ENCODE data around the gene PLPPR5. TPM values are rescaled to one million over a fixed set of nuclear protein-coding genes. Genes with fewer than 3 reads are reported as not detected.

Gene PLPPR5
- total and polyA plus RNA-seq, 10 of the 15 experiments (the other 5 are each of a cell fraction or from before 2014, with no cell fraction given): under 0.01 to 0.11 (median 0.02) TPM; not detected in 7

GRCh38 chr1:98870959-98871903 lies 133.4 kb downstream of the PLPPR5 start (continued):
- TF ChIP-seq ZBTB40 (IDR thresholded peaks at IDR 0.05; ENCODE audit: borderline replicate concordance) (no peak), WRNIP1 (IDR thresholded peaks at IDR 0.05; ENCODE audit: borderline replicate concordance, low read depth, low read length) (no peak), CTCF (IDR thresholded peaks at IDR 0.05 in 2 of 3, conservative IDR thresholded peaks at IDR 0.05 in 1 of 3; ENCODE audit: control insufficient read depth in 2 of 3, extremely low read depth in 1 of 3, insufficient read depth in 1 of 3, low read depth in 3 of 3, low read length in 3 of 3) (no peak), E2F8 (IDR thresholded peaks at IDR 0.05; ENCODE audit: low read depth, partially characterized antibody) (no peak), PAX8 (IDR thresholded peaks at IDR 0.05) (no peak), MEF2A (IDR thresholded peaks at IDR 0.05; ENCODE audit: insufficient read depth, low read depth, low read length) (peak; percentile 46; the same call in 1 of the 2 replicates), E4F1 (IDR thresholded peaks at IDR 0.05; ENCODE audit: borderline replicate concordance, partially characterized antibody) (no peak), RAD51 (IDR thresholded peaks at IDR 0.05) (peak; percentile 63), JUNB (IDR thresholded peaks at IDR 0.05) (peak; percentile 80), SMARCA5 (IDR thresholded peaks at IDR 0.05) (no peak), BACH1 (IDR thresholded peaks at IDR 0.05; ENCODE audit: borderline replicate concordance) (no peak), NFYB (IDR thresholded peaks at IDR 0.05; ENCODE audit: insufficient read depth, low read depth, low read length) (peak; percentile 62; the same call in 1 of the 2 replicates), RFX5 (IDR thresholded peaks at IDR 0.05; ENCODE audit: low read depth, low read length) (no peak), PKNOX1 (IDR thresholded peaks at IDR 0.05) (peak; percentile 57), MAX (IDR thresholded peaks at IDR 0.05; ENCODE audit: low read depth, low read length) (no peak)

Measured in GM12878 (cell line).